Mucosa of descending colon (tissue), 3 donors: ENCODE results near the gene KRT82. TPM values are rescaled to one million over a fixed set of nuclear protein-coding genes. Genes with fewer than 3 reads are reported as not detected.
A peak's percentile ranks its signal among the peaks of the same experiment; 100 is the strongest.

Experiments
- ATAC-seq: fragments of 200-7000 bp; cut with Tn5 transposase; one replicate; pipeline ENCODE4 v1.9.1; 2020; ENCODE audit warnings: mild to moderate bottlenecking, moderate library complexity
- DNase-seq, 3 donors: peaks; one replicate each; pipeline ENCODE4 v3.0.0-alpha.2; 2020
- H3K36me3 ChIP-seq: fragments of 200-600 bp; one replicate; pipeline ENCODE4 v1.8.0; 2021; ENCODE audit warnings: low read depth, mild to moderate bottlenecking
- H3K4me1 ChIP-seq: fragments of 200-600 bp; one replicate; pipeline ENCODE4 v1.8.0; 2021; ENCODE audit warnings: low read depth, mild to moderate bottlenecking
- H3K4me3 ChIP-seq: fragments of 200-600 bp; one replicate; pipeline ENCODE4 v1.8.0; 2021; ENCODE audit warnings: mild to moderate bottlenecking
- H3K9me3 ChIP-seq: fragments of 200-600 bp; one replicate; pipeline ENCODE4 v1.8.0; 2021; ENCODE audit warnings: mild to moderate bottlenecking
- intact Hi-C, 2 donors: fragments of 100-400 bp; cut with DNase I in 1 of 2; cut with micrococcal nuclease in 1 of 2; formaldehyde crosslinking; loops; one replicate each; pipeline versions ENCODE4 v1.11.0 to v1.11.1; 2022; cut with DNase I, micrococcal nuclease
- total RNA-seq, 3 donors: library from RNA; stranded (reverse); fragmentation: NEBNext Ultra II Directional in 2 of 3; extraction: Animal tissue kit (Norgen Biotek cat#: 25700) in 2 of 3; gene quantifications; one replicate each; pipeline versions ENCODE4 v1.2.1 to v1.2.4, GENCODE V29; 2021 to 2023
- TF ChIP-seq, protein P1 (sequence below): fragments of 200-600 bp; IDR thresholded peaks from one replicate; pipeline ENCODE4 v1.8.0; 2022; ENCODE audit warnings: antibody characterized with exemption, mild to moderate bottlenecking
- donor health status: DM: no; HTN: no; CAD: no; lungs with moderate emphysema.
- donor health status: DM: no; HTN: no; CAD: no.
- donor health status: DM: no; HTN: yes; CAD: no.

KRT82 gene
- total RNA-seq, 3 donors from 2014 or later = not detected

- no peak for ATAC-seq
- Histone ChIP-seq H3K4me3 (no peak overlapping the region), H3K4me1 (no peaks in the 10 kb centered on the region), H3K36me3 (no peaks in the 10 kb centered on the region), H3K9me3 (no peaks in the 10 kb centered on the region)
- no peak for DNase-seq
- TF ChIP-seq, protein P1, sequence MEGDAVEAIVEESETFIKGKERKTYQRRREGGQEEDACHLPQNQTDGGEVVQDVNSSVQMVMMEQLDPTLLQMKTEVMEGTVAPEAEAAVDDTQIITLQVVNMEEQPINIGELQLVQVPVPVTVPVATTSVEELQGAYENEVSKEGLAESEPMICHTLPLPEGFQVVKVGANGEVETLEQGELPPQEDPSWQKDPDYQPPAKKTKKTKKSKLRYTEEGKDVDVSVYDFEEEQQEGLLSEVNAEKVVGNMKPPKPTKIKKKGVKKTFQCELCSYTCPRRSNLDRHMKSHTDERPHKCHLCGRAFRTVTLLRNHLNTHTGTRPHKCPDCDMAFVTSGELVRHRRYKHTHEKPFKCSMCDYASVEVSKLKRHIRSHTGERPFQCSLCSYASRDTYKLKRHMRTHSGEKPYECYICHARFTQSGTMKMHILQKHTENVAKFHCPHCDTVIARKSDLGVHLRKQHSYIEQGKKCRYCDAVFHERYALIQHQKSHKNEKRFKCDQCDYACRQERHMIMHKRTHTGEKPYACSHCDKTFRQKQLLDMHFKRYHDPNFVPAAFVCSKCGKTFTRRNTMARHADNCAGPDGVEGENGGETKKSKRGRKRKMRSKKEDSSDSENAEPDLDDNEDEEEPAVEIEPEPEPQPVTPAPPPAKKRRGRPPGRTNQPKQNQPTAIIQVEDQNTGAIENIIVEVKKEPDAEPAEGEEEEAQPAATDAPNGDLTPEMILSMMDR = no peak
- intact Hi-C loops = no loop called here
Observed at GRCh38 chr12:52418576-52419110, 12.5 kb upstream of the KRT82 start.

GRCh38 chr12:52417740-52418139 lies 11.6 kb upstream of the KRT82 start:
- Histone ChIP-seq H3K4me1 (no peaks in the 10 kb centered on the region), H3K9me3 (no peaks in the 10 kb centered on the region), H3K36me3 (no peaks in the 10 kb centered on the region), H3K4me3 (no peak overlapping the region)
- intact Hi-C loops = no loop called here
- TF ChIP-seq, protein P1 = no peak
- DNase-seq = no peak
- no peak for ATAC-seq

DNA sequence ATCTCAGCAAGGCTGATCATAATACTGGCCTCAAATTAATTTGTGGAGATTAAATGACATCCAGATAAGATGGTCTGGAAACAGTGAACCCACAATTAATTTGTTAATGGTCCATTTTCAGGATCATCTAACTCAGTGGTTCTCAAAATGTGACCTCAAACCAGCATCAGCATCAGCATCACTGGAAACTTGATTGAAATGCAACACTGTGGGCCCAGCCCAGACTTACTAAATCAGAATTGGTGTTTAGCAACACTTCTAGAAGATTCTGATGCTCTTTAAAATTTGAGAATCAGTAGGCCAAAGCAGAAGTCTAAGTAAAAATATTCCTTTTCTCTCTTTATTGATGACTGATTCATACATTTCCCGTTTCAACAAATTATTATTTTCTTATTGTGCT lies 10.7 kb upstream of the KRT82 start:
- no peak overlapping the region for H3K4me3 ChIP-seq
- ATAC-seq = no peak
- H3K36me3 ChIP-seq = no peaks in the 10 kb centered on the region
- H3K4me1 ChIP-seq = no peaks in the 10 kb centered on the region
- TF ChIP-seq, protein P1 = no peak
- H3K9me3 ChIP-seq = no peaks in the 10 kb centered on the region
- DNase-seq = no peak
- intact Hi-C loops = no loop called here

- intact Hi-C loops = no loop called here
- TF ChIP-seq, protein P1 = no peak
- no peaks in the 10 kb centered on the region for H3K4me1 ChIP-seq
- no peaks in the 10 kb centered on the region for H3K36me3 ChIP-seq
- ATAC-seq (peak; percentile 46), DNase-seq (peak in 1 of 3 donors; percentile 25)
- H3K4me3 ChIP-seq = no peak overlapping the region
- no peaks in the 10 kb centered on the region for H3K9me3 ChIP-seq
Observed at GRCh38 chr12:52415870-52416750, 10.0 kb upstream of the KRT82 start.

GRCh38 chr12:52414936-52415335 lies 8.8 kb upstream of the KRT82 start:
- intact Hi-C loops = no loop called here
- DNase-seq (no peak), ATAC-seq (no peak)
- no peaks in the 10 kb centered on the region for H3K4me1 ChIP-seq
- no peaks in the 10 kb centered on the region for H3K36me3 ChIP-seq
- TF ChIP-seq, protein P1 = no peak
- H3K4me3 ChIP-seq = no peak overlapping the region
- no peaks in the 10 kb centered on the region for H3K9me3 ChIP-seq
